DND-41 (cell line): Measurements from ENCODE around the gene SLC25A44.

Experiments
- ATAC-seq: fragments of 200-7000 bp; cut with Tn5 transposase; 3 replicates; pipeline ENCODE4 v1.9.1; 2021; ENCODE audit warnings: low read depth; ENCODE audit not compliant: insufficient read depth
- DNase-seq: peaks from one replicate; pipeline ENCODE4 v3.0.0-alpha.2; 2020
- H2AFZ ChIP-seq: 2 replicates; pipeline ENCODE4 v1.6.0; 2012; ENCODE audit warnings: low read depth, low read length
- H3K27ac ChIP-seq: 2 replicates; pipeline ENCODE4 v1.5.1; 2012; ENCODE audit warnings: low read length, inconsistent platforms
- H3K27me3 ChIP-seq: fragments of 200-600 bp; sonication (generic); 2 replicates; pipeline ENCODE4 v1.6.0; 2012; ENCODE audit warnings: low read length, mild to moderate bottlenecking, inconsistent platforms; ENCODE audit not compliant: insufficient read depth, poor library complexity
- H3K36me3 ChIP-seq: 2 replicates; pipeline ENCODE4 v1.5.1; 2012; ENCODE audit warnings: low read length, inconsistent platforms; ENCODE audit not compliant: insufficient read depth
- H3K4me1 ChIP-seq: 2 replicates; pipeline ENCODE4 v1.5.1; 2012; ENCODE audit warnings: mild to moderate bottlenecking, low read length; ENCODE audit not compliant: insufficient read depth
- H3K4me2 ChIP-seq: 2 replicates; pipeline ENCODE4 v1.6.0; 2012; ENCODE audit warnings: mild to moderate bottlenecking, moderate library complexity, low read length, inconsistent platforms; ENCODE audit not compliant: insufficient read depth
- H3K4me3 ChIP-seq, 2 experiments: fragments of 200-600 bp in 1 of 2; shearing (Covaris generic) in 1 of 2; 2 replicates each; pipeline ENCODE4 v1.5.1; 2012 to 2016; ENCODE audit warnings: inconsistent platforms in 2 of 2, low read length in 2 of 2, mild to moderate bottlenecking in 2 of 2, low read depth in 1 of 2, moderate library complexity in 1 of 2
- H3K79me2 ChIP-seq: 2 replicates; pipeline ENCODE4 v1.6.0; 2012; ENCODE audit warnings: low read length, inconsistent platforms; ENCODE audit not compliant: insufficient read depth
- H3K9ac ChIP-seq: 2 replicates; pipeline ENCODE4 v1.6.0; 2012; ENCODE audit warnings: low read depth, mild to moderate bottlenecking, inconsistent platforms, low read length, moderate library complexity
- H3K9me3 ChIP-seq: 2 replicates; pipeline ENCODE4 v1.5.1; 2012; ENCODE audit warnings: low read length, moderate library complexity, mild to moderate bottlenecking, inconsistent platforms; ENCODE audit not compliant: insufficient read depth, severe bottlenecking
- H4K20me1 ChIP-seq: 2 replicates; pipeline ENCODE4 v1.6.0; 2012; ENCODE audit warnings: low read length; ENCODE audit not compliant: insufficient read depth
- CTCF ChIP-seq: IDR thresholded peaks from 2 replicates; pipeline ENCODE4 v1.5.1; 2012; ENCODE audit warnings: borderline replicate concordance, low read length, moderate library complexity, mild to moderate bottlenecking; ENCODE audit not compliant: poor library complexity, severe bottlenecking; ENCODE audit errors: extremely low read depth
- EZH2 ChIP-seq: IDR thresholded peaks from 3 replicates; pipeline ENCODE4 v1.6.1; 2012; ENCODE audit warnings: borderline replicate concordance, low read depth, mild to moderate bottlenecking, moderate library complexity, low read length, inconsistent platforms; ENCODE audit not compliant: severe bottlenecking

SLC25A44 gene

GRCh38 chr1:156238248-156238647 is 44.3 kb downstream of the SLC25A44 start:
- Histone ChIP-seq H3K36me3 (peaks cover 50% of the 10 kb centered on the region), H3K27me3 (no peaks in the 10 kb centered on the region), H3K27ac (no peak overlapping the region), H3K9ac (no peak overlapping the region), H4K20me1 (no peaks in the 10 kb centered on the region), H3K4me3 (no peak overlapping the region), H3K4me2 (no peak overlapping the region), H2AFZ (no peak overlapping the region), H3K9me3 (no peaks in the 10 kb centered on the region), H3K4me1 (no peaks in the 10 kb centered on the region), H3K79me2 (no peaks in the 10 kb centered on the region)
- DNase-seq (no peak), ATAC-seq (no peak)
- TF ChIP-seq CTCF (no peak), EZH2 (no peak)

GRCh38 chr1:156241311-156241811 is 47.5 kb downstream of the SLC25A44 start:
- Histone ChIP-seq H3K36me3 (peaks cover 39% of the 10 kb centered on the region), H3K4me3 (no peak overlapping the region), H3K9ac (no peak overlapping the region), H3K4me2 (no peak overlapping the region), H4K20me1 (no peaks in the 10 kb centered on the region), H3K27ac (no peak overlapping the region), H3K79me2 (no peaks in the 10 kb centered on the region), H3K9me3 (no peaks in the 10 kb centered on the region), H2AFZ (no peak overlapping the region), H3K27me3 (no peaks in the 10 kb centered on the region), H3K4me1 (no peaks in the 10 kb centered on the region)
- no peak for ATAC-seq
- no peak for TF ChIP-seq EZH2
- DNase-seq = no peak

DNA sequence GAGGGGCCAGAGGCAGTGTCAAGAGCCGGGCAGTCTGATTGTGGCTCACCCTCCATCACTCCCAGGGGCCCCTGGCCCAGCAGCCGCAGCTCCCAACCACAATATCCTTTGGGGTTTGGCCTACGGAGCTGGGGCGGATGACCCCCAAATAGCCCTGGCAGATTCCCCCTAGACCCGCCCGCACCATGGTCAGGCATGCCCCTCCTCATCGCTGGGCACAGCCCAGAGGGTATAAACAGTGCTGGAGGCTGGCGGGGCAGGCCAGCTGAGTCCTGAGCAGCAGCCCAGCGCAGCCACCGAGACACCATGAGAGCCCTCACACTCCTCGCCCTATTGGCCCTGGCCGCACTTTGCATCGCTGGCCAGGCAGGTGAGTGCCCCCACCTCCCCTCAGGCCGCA is 48.0 kb downstream of the SLC25A44 start, which contains the start of gene BGLAP:
BGLAP (plus strand) TSS at position 259 of the 400 bp plus-strand sequence; CDS start at position 307, 48 bp downstream.
- no peak for TF ChIP-seq CTCF
- Histone ChIP-seq H3K9ac (no peak within 1 kb of the TSS), H3K36me3 (peaks cover 33% of the 10 kb centered on the region), H3K27me3 (no peaks in the 10 kb centered on the region), H3K4me3 (no peak within 1 kb of the TSS), H3K4me1 (no peaks in the 10 kb centered on the region), H4K20me1 (0 out of 2 replicates have a peak, but pooled peaks cover 5% of the 10 kb centered on the region), H3K79me2 (no peaks in the 10 kb centered on the region), H3K9me3 (no peaks in the 10 kb centered on the region), H3K4me2 (no peak within 1 kb of the TSS), H3K27ac (no peak within 1 kb of the TSS), H2AFZ (no peak within 1 kb of the TSS)
- ATAC-seq (no peak), DNase-seq (no peak)

DNA sequence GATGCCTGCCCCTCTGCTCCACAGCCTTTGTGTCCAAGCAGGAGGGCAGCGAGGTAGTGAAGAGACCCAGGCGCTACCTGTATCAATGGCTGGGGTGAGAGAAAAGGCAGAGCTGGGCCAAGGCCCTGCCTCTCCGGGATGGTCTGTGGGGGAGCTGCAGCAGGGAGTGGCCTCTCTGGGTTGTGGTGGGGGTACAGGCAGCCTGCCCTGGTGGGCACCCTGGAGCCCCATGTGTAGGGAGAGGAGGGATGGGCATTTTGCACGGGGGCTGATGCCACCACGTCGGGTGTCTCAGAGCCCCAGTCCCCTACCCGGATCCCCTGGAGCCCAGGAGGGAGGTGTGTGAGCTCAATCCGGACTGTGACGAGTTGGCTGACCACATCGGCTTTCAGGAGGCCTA is 48.8 kb downstream of the SLC25A44 start:
- 0 out of 2 replicates have a peak, but pooled peaks cover 7% of the 10 kb centered on the region for H4K20me1 ChIP-seq
- no peak overlapping the region for H3K4me2 ChIP-seq
- no peak overlapping the region for H3K4me3 ChIP-seq
- ATAC-seq (no peak), DNase-seq (no peak)
- H3K9ac ChIP-seq = no peak overlapping the region
- no peak overlapping the region for H2AFZ ChIP-seq
- TF ChIP-seq CTCF (no peak), EZH2 (no peak)
- no peaks in the 10 kb centered on the region for H3K27me3 ChIP-seq
- H3K36me3 ChIP-seq = peaks cover 27% of the 10 kb centered on the region; the same call in 1 of the 2 replicates
- no peaks in the 10 kb centered on the region for H3K79me2 ChIP-seq
- no peak overlapping the region for H3K27ac ChIP-seq
- no peaks in the 10 kb centered on the region for H3K9me3 ChIP-seq
- H3K4me1 ChIP-seq = no peaks in the 10 kb centered on the region
